ENCODE measurements around the gene DNAH3.

DNAH3 gene

DNA sequence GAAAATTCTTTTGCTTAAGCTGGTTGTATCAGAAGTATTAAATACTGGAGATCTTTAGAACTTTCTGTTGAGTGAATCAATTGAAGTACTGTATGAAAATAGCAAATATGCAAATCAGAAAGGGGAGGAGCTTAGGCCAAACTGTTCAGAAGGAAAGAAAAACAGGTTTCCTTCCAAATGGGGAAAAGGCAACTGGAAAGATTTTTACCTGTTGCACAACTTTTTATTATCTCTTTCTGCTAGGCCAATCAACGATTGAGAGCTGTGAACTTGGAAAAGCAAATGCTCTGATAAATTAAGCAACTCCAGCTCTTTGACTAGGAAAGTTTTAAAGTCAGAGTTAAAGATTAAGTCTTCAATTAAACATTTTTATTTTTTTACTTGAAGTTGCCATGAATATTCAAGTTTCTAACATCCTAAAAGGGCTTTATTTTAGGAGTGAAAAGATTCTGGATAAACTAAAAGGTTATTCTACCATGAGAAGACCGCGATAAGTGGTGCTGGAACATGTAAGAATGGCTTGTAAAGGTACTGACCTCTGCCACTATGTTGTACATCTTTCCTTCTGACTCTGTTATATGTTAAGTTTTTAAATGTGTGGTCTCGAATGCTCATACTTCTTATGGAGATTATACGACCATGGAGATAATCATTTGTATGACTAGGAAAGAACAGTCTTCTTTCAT is 266.9 kb downstream of the DNAH3 start:
- peak; percentile 74 for DNase-seq (ENCODE audit: low read depth)

Data from amniotic epithelial cell (primary cell).